Activated CD8-positive, alpha-beta T cell treated with anti-CD3 and anti-CD28 coated beads, Interleukin-2, amount 10 ng/mL, durations not matched to agents 7 days and 5 days (primary cell): ENCODE results near the gene SCAMP5. TPM values are rescaled to one million over a fixed set of nuclear protein-coding genes. Genes with fewer than 3 reads are reported as not detected.

Source experiments
- ATAC-seq: fragments of 150-1000 bp; cut with Tn5 transposase; one replicate; pipeline ENCODE4 v1.10.0; 2021; ENCODE audit warnings: moderate library complexity
- CTCF ChIA-PET: fragments of 350-600 bp; sonication (Branson Sonifier 250); formaldehyde crosslinking; loops from one replicate; lab custom pipeline; 2021; ENCODE audit warnings: antibody characterized with exemption; lab: Charles Lee
- POLR2A ChIA-PET: fragments of 350-600 bp; sonication (Branson Sonifier 250); formaldehyde crosslinking; loops from one replicate; lab custom pipeline; 2021; ENCODE audit warnings: antibody characterized with exemption; lab: Charles Lee
- DNase-seq: peaks from one replicate; pipeline ENCODE4 v3.0.0-alpha.2; 2020
- H3K27ac Mint-ChIP-seq: one replicate; pipeline ENCODE4 v1.8.0; 2021; ENCODE audit warnings: mild to moderate bottlenecking, mixed read lengths
- H3K27me3 Mint-ChIP-seq: one replicate; pipeline ENCODE4 v1.8.0; 2021; ENCODE audit warnings: low read depth, mixed read lengths
- H3K36me3 Mint-ChIP-seq: one replicate; pipeline ENCODE4 v1.8.0; 2021; ENCODE audit warnings: low read depth, mixed read lengths
- H3K4me1 Mint-ChIP-seq: one replicate; pipeline ENCODE4 v1.8.0; 2021; ENCODE audit warnings: low read depth, mixed read lengths
- H3K4me3 Mint-ChIP-seq: one replicate; pipeline ENCODE4 v1.8.0; 2021; ENCODE audit warnings: mild to moderate bottlenecking, mixed read lengths
- H3K9me3 Mint-ChIP-seq: one replicate; pipeline ENCODE4 v1.8.0; 2022; ENCODE audit warnings: mixed read lengths; ENCODE audit not compliant: insufficient read depth
- total RNA-seq, 2 experiments: library from RNA; stranded (reverse); gene quantifications; one replicate each; pipeline ENCODE4 v1.2.3, GENCODE V29; 2021

SCAMP5 gene
- total RNA-seq, 2 experiments from 2014 or later: 1.1 TPM

- no peak overlapping the region for H3K27ac Mint-ChIP-seq
- H3K36me3 Mint-ChIP-seq: peaks cover 3% of the 10 kb centered on the region
- CTCF ChIA-PET: interaction anchor here (1.4 to 2.8 kb wide), 4 partner anchors 29 to 188 kb away, joined by 3 to 9 read pairs (median 8); no protein-coding TSS in a partner anchor
- no peaks in the 10 kb centered on the region for H3K9me3 Mint-ChIP-seq
- H3K27me3 Mint-ChIP-seq: peaks cover 54% of the 10 kb centered on the region
- peaks cover 50% of the 10 kb centered on the region for H3K4me1 Mint-ChIP-seq
- POLR2A ChIA-PET: interaction anchor here (0.9 to 1.8 kb wide), 2 partner anchors 57 to 64 kb away, joined by 4 to 5 read pairs; partner anchors contain the start of gene PPCDC
- H3K4me3 Mint-ChIP-seq: peak overlapping the region; percentile 8
- DNase-seq (no peak), ATAC-seq (no peak)
Measured at GRCh38 chr15:74958908-74959585, 36.3 kb upstream of the SCAMP5 start.

- ChIA-PET POLR2A (interaction anchor here (1.8 kb wide), 1 partner anchor 64 kb away, joined by 5 read pairs; the partner anchor contains the start of gene PPCDC), CTCF (interaction anchor here (0.6 to 2.8 kb wide), 6 partner anchors 19 to 188 kb away, joined by 3 to 9 read pairs (median 5); no protein-coding TSS in a partner anchor)
- Mint-ChIP-seq H3K27ac (no peak overlapping the region), H3K36me3 (peaks cover 3% of the 10 kb centered on the region), H3K9me3 (no peaks in the 10 kb centered on the region), H3K27me3 (peaks cover 56% of the 10 kb centered on the region), H3K4me1 (peaks cover 50% of the 10 kb centered on the region), H3K4me3 (no peak overlapping the region)
- DNase-seq (no peak), ATAC-seq (no peak)
Measured at GRCh38 chr15:74959586-74959939, 35.8 kb upstream of the SCAMP5 start.

- CTCF ChIA-PET: interaction anchor here (0.6 to 2.8 kb wide), 7 partner anchors 10 to 58 kb away, joined by 3 to 9 read pairs (median 6); partner anchors contain the start of gene COX5A
- H3K9me3 Mint-ChIP-seq: no peaks in the 10 kb centered on the region
Measured at GRCh38 chr15:74960286-74960685, 35.1 kb upstream of the SCAMP5 start.

GRCh38 chr15:74960995-74961588, 34.3 kb upstream of the SCAMP5 start:
- H3K4me3 Mint-ChIP-seq: no peak overlapping the region
- H3K36me3 Mint-ChIP-seq: peaks cover 3% of the 10 kb centered on the region
- POLR2A ChIA-PET: interaction anchor here (1.8 kb wide), 1 partner anchor 62 kb away, joined by 5 read pairs; the partner anchor contains the start of gene PPCDC
- ATAC-seq (no peak), DNase-seq (no peak)
- CTCF ChIA-PET: interaction anchor here (0.9 to 2.8 kb wide), 6 partner anchors 11 to 190 kb away, joined by 3 to 9 read pairs (median 6); partner anchors contain the start of gene COX5A
- peaks cover 52% of the 10 kb centered on the region for H3K27me3 Mint-ChIP-seq
- peaks cover 36% of the 10 kb centered on the region for H3K4me1 Mint-ChIP-seq
- no peaks in the 10 kb centered on the region for H3K9me3 Mint-ChIP-seq
- H3K27ac Mint-ChIP-seq: no peak overlapping the region

More at GRCh38 chr15:74960286-74960685, 35.1 kb upstream of the SCAMP5 start:
- H3K4me1 Mint-ChIP-seq: peaks cover 44% of the 10 kb centered on the region
- DNase-seq (no peak), ATAC-seq (no peak)
- peaks cover 56% of the 10 kb centered on the region for H3K27me3 Mint-ChIP-seq
- peaks cover 3% of the 10 kb centered on the region for H3K36me3 Mint-ChIP-seq
- POLR2A ChIA-PET: interaction anchor here (1.8 kb wide), 1 partner anchor 63 kb away, joined by 5 read pairs; the partner anchor contains the start of gene PPCDC
- H3K4me3 Mint-ChIP-seq: no peak overlapping the region
- H3K27ac Mint-ChIP-seq: no peak overlapping the region

- DNase-seq: no peak
- ChIA-PET CTCF (interaction anchor here (0.7 to 2.8 kb wide), 5 partner anchors 11 to 190 kb away, joined by 3 to 9 read pairs (median 7); no protein-coding TSS in a partner anchor), POLR2A (interaction anchor here (0.6 kb wide), 1 partner anchor 587 kb away, joined by 3 read pairs; no protein-coding TSS in a partner anchor)
- Mint-ChIP-seq H3K27me3 (peaks cover 52% of the 10 kb centered on the region), H3K36me3 (peaks cover 3% of the 10 kb centered on the region), H3K27ac (no peak overlapping the region), H3K4me1 (peaks cover 34% of the 10 kb centered on the region), H3K4me3 (no peak overlapping the region), H3K9me3 (no peaks in the 10 kb centered on the region)
- no peak for ATAC-seq
Measured at GRCh38 chr15:74961616-74962015, 33.7 kb upstream of the SCAMP5 start.

- peaks cover 34% of the 10 kb centered on the region for H3K4me1 Mint-ChIP-seq
- no peak overlapping the region for H3K4me3 Mint-ChIP-seq
- DNase-seq: no peak
- no peaks in the 10 kb centered on the region for H3K9me3 Mint-ChIP-seq
- POLR2A ChIA-PET: interaction anchor here (0.5 kb wide), 1 partner anchor 241 kb away, joined by 3 read pairs; no protein-coding TSS in a partner anchor
- ATAC-seq: no peak
- peaks cover 52% of the 10 kb centered on the region for H3K27me3 Mint-ChIP-seq
- H3K27ac Mint-ChIP-seq: no peak overlapping the region
- peaks cover 3% of the 10 kb centered on the region for H3K36me3 Mint-ChIP-seq
- CTCF ChIA-PET: interaction anchor here (0.6 to 2.8 kb wide), 4 partner anchors 12 to 181 kb away, joined by 3 to 7 read pairs (median 6); no protein-coding TSS in a partner anchor
Measured at GRCh38 chr15:74962219-74962618, 33.1 kb upstream of the SCAMP5 start.

- ChIA-PET CTCF (interaction anchor here (0.6 to 1.4 kb wide), 2 partner anchors 25 to 88 kb away, joined by 3 to 5 read pairs; no protein-coding TSS in a partner anchor), POLR2A (interaction anchor here (0.5 kb wide), 1 partner anchor 242 kb away, joined by 3 read pairs; no protein-coding TSS in a partner anchor)
- peaks cover 48% of the 10 kb centered on the region for H3K27me3 Mint-ChIP-seq
- H3K4me1 Mint-ChIP-seq: peaks cover 29% of the 10 kb centered on the region
- no peak overlapping the region for H3K27ac Mint-ChIP-seq
- no peak for DNase-seq
- peaks cover 3% of the 10 kb centered on the region for H3K36me3 Mint-ChIP-seq
- H3K4me3 Mint-ChIP-seq: no peak overlapping the region
- no peak for ATAC-seq
- H3K9me3 Mint-ChIP-seq: no peaks in the 10 kb centered on the region
Measured at GRCh38 chr15:74962671-74963070, 32.7 kb upstream of the SCAMP5 start.

- Mint-ChIP-seq H3K9me3 (no peaks in the 10 kb centered on the region), H3K27me3 (peaks cover 45% of the 10 kb centered on the region), H3K4me3 (no peak overlapping the region), H3K27ac (no peak overlapping the region), H3K4me1 (peaks cover 25% of the 10 kb centered on the region), H3K36me3 (peaks cover 3% of the 10 kb centered on the region)
- ATAC-seq: no peak
- CTCF ChIA-PET: interaction anchor here (1.4 kb wide), 2 partner anchors 25 to 241 kb away, joined by 4 to 5 read pairs; no protein-coding TSS in a partner anchor
- POLR2A ChIA-PET: no interaction called here
- DNase-seq: no peak
Measured at GRCh38 chr15:74963213-74963612, 32.1 kb upstream of the SCAMP5 start.

- DNase-seq: no peak
- H3K4me1 Mint-ChIP-seq: peaks cover 11% of the 10 kb centered on the region
- ATAC-seq: no peak
- no peaks in the 10 kb centered on the region for H3K36me3 Mint-ChIP-seq
- no peaks in the 10 kb centered on the region for H3K9me3 Mint-ChIP-seq
- no peak overlapping the region for H3K4me3 Mint-ChIP-seq
- POLR2A ChIA-PET: no interaction called here
- H3K27me3 Mint-ChIP-seq: peaks cover 29% of the 10 kb centered on the region
- CTCF ChIA-PET: interaction anchor here (1.0 kb wide), 1 partner anchor 14 kb away, joined by 3 read pairs; no protein-coding TSS in a partner anchor
- no peak overlapping the region for H3K27ac Mint-ChIP-seq
Measured at GRCh38 chr15:74964794-74965193, 30.6 kb upstream of the SCAMP5 start.

GRCh38 chr15:74967670-74968069, 27.7 kb upstream of the SCAMP5 start:
- DNase-seq (no peak), ATAC-seq (no peak)
- no peaks in the 10 kb centered on the region for H3K9me3 Mint-ChIP-seq
- H3K36me3 Mint-ChIP-seq: no peaks in the 10 kb centered on the region
- no peaks in the 10 kb centered on the region for H3K4me1 Mint-ChIP-seq
- peaks cover 6% of the 10 kb centered on the region for H3K27me3 Mint-ChIP-seq
- no peak overlapping the region for H3K27ac Mint-ChIP-seq
- ChIA-PET POLR2A (interaction anchor here (0.9 kb wide), 1 partner anchor 248 kb away, joined by 3 read pairs; no protein-coding TSS in a partner anchor), CTCF (interaction anchor here (2.0 kb wide), 1 partner anchor 11 kb away, joined by 7 read pairs; no protein-coding TSS in a partner anchor)
- no peak overlapping the region for H3K4me3 Mint-ChIP-seq

GRCh38 chr15:74976159-74976558, 19.2 kb upstream of the SCAMP5 start:
- Mint-ChIP-seq H3K36me3 (no peaks in the 10 kb centered on the region), H3K27ac (no peak overlapping the region), H3K4me1 (peaks cover 10% of the 10 kb centered on the region), H3K27me3 (peaks cover 7% of the 10 kb centered on the region), H3K4me3 (no peak overlapping the region), H3K9me3 (no peaks in the 10 kb centered on the region)
- no peak for ATAC-seq
- ChIA-PET CTCF (interaction anchor here (1.3 kb wide), 2 partner anchors 12 to 25 kb away, joined by 3 to 6 read pairs; no protein-coding TSS in a partner anchor), POLR2A (no interaction called here)
- no peak for DNase-seq
